Measurements from ENCODE around the gene CUTC. TPM values are rescaled to one million over a fixed set of nuclear protein-coding genes. Genes with fewer than 3 reads are reported as not detected.

The CUTC gene
- total and polyA plus RNA-seq, 4 donors: 10.3 to 23.4 (median 17.3) TPM

- H3K27ac ChIP-seq (ENCODE audit: low read depth in 1 of 2, low read length in 2 of 2): no peak overlapping the region
- no peaks in the 10 kb centered on the region for H3K4me1 ChIP-seq (ENCODE audit: control insufficient read depth in 4 of 4, insufficient read depth in 4 of 4, low read length in 3 of 4)
- no peaks in the 10 kb centered on the region for H3K27me3 ChIP-seq (ENCODE audit: control insufficient read depth in 4 of 4, insufficient read depth in 4 of 4, low read length in 3 of 4)
- H3K36me3 ChIP-seq (ENCODE audit: control insufficient read depth in 4 of 4, insufficient read depth in 3 of 4, low read depth in 1 of 4, low read length in 3 of 4): peaks cover 9 to 85% (median 81%) of the 10 kb centered on the region in 4 donors
- H3K9me3 ChIP-seq (ENCODE audit: control insufficient read depth in 4 of 4, low read length in 3 of 4): no peaks in the 10 kb centered on the region
- TF ChIP-seq SP1 (IDR thresholded peaks at IDR 0.05) (no peak), JUND (IDR thresholded peaks at IDR 0.05) (no peak), REST (IDR thresholded peaks at IDR 0.05) (no peak), FOXA1 (IDR thresholded peaks at IDR 0.05) (no peak), NR2F2 (IDR thresholded peaks at IDR 0.05) (no peak), YY1 (IDR thresholded peaks at IDR 0.05) (no peak), EGR1 (IDR thresholded peaks at IDR 0.05; ENCODE audit: low read depth in 2 of 2) (no peak), HNF4A (conservative IDR thresholded peaks at IDR 0.05) (no peak), ATF3 (IDR thresholded peaks at IDR 0.05) (no peak), HNF4G (IDR thresholded peaks at IDR 0.05) (no peak), FOXA2 (IDR thresholded peaks at IDR 0.05) (no peak), CTCF (IDR thresholded peaks at IDR 0.05; ENCODE audit: low read depth, low read length, missing input control) (no peak)
- H3K4me3 ChIP-seq (ENCODE audit: low read depth in 1 of 3, low read length in 3 of 3): no peak overlapping the region
- WGBS: 86% methylated on average over 4 of the region's 4 CpGs
- DNase-seq (ENCODE audit: low spot score): no peak
- H3K9ac ChIP-seq (ENCODE audit: low read depth in 1 of 2, low read length in 2 of 2): no peak overlapping the region
These were observed 66.0 kb downstream of the CUTC start for GRCh38 chr10:99798031-99798430.

GRCh38 chr10:99798920-99799319 lies 66.9 kb downstream of the CUTC start:
- no peaks in the 10 kb centered on the region for H3K4me1 ChIP-seq (ENCODE audit: control insufficient read depth in 4 of 4, insufficient read depth in 4 of 4, low read length in 3 of 4)
- no peaks in the 10 kb centered on the region for H3K9me3 ChIP-seq (ENCODE audit: control insufficient read depth in 4 of 4, low read length in 3 of 4)
- TF ChIP-seq GABPA (IDR thresholded peaks at IDR 0.05 in 1 of 2, conservative IDR thresholded peaks at IDR 0.05 in 1 of 2) (no peak), ATF3 (IDR thresholded peaks at IDR 0.05) (no peak), EGR1 (IDR thresholded peaks at IDR 0.05; ENCODE audit: low read depth in 2 of 2) (no peak), REST (IDR thresholded peaks at IDR 0.05) (no peak), NR2F2 (IDR thresholded peaks at IDR 0.05) (no peak), FOXA1 (IDR thresholded peaks at IDR 0.05) (no peak), RAD21 (IDR thresholded peaks at IDR 0.05) (no peak)
- no peak overlapping the region for H3K4me3 ChIP-seq (ENCODE audit: low read depth in 1 of 3, low read length in 3 of 3)
- no peaks in the 10 kb centered on the region for H3K27me3 ChIP-seq (ENCODE audit: control insufficient read depth in 4 of 4, insufficient read depth in 4 of 4, low read length in 3 of 4)
- no peak overlapping the region for H3K27ac ChIP-seq (ENCODE audit: low read depth in 1 of 2, low read length in 2 of 2)
- no peak for DNase-seq (ENCODE audit: low spot score)
- whole genome bisulfite sequencing: 94% methylated on average over 3 of the region's 3 CpGs
- H3K9ac ChIP-seq (ENCODE audit: low read depth in 1 of 2, low read length in 2 of 2): no peak overlapping the region
- peaks cover 8 to 85% (median 81%) of the 10 kb centered on the region in 4 donors for H3K36me3 ChIP-seq (ENCODE audit: control insufficient read depth in 4 of 4, insufficient read depth in 3 of 4, low read depth in 1 of 4, low read length in 3 of 4)

All from liver (tissue), 9 donors.